GM23338 (cell line): Measurements from ENCODE around the gene RHBDF2. TPM values are rescaled to one million over a fixed set of nuclear protein-coding genes. Genes with fewer than 3 reads are reported as not detected.

Experiments
- ATAC-seq: fragments of 200-7000 bp; cut with Tn5 transposase; 3 replicates; pipeline ENCODE4 v1.9.1; 2020
- DNase-seq: peaks from one replicate; pipeline ENCODE4 v3.0.0-alpha.2; 2015; ENCODE audit warnings: low spot score
- H2AFZ ChIP-seq: fragments of 200-600 bp; sonication (generic); 2 replicates; pipeline ENCODE4 v1.8.0; 2016; ENCODE audit warnings: antibody characterized with exemption, mild to moderate bottlenecking, moderate library complexity
- H3F3A ChIP-seq: fragments of 200-600 bp; sonication (generic); replicated peaks from 2 replicates; pipeline ENCODE4 v1.8.0; 2017; ENCODE audit warnings: antibody characterized with exemption, mixed run types, low read depth
- H3K27ac ChIP-seq: fragments of 200-600 bp; sonication (generic); 2 replicates; pipeline ENCODE4 v1.6.1; 2016; ENCODE audit warnings: low read depth
- H3K27me3 ChIP-seq: fragments of 200-600 bp; sonication (generic); 2 replicates; pipeline ENCODE4 v1.8.0; 2016; ENCODE audit warnings: mild to moderate bottlenecking, mixed run types, moderate library complexity; ENCODE audit not compliant: insufficient read depth
- H3K36me3 ChIP-seq: fragments of 200-600 bp; sonication (generic); 2 replicates; pipeline ENCODE4 v1.8.0; 2016; ENCODE audit warnings: mild to moderate bottlenecking; ENCODE audit not compliant: insufficient read depth
- H3K4me1 ChIP-seq: fragments of 200-600 bp; sonication (generic); 2 replicates; pipeline ENCODE4 v1.8.0; 2016; ENCODE audit warnings: mild to moderate bottlenecking, moderate library complexity; ENCODE audit not compliant: insufficient read depth
- H3K4me2 ChIP-seq: fragments of 200-600 bp; sonication (generic); 2 replicates; pipeline ENCODE4 v1.7.1; 2017; ENCODE audit warnings: mixed run types
- H3K4me3 ChIP-seq: fragments of 200-600 bp; sonication (generic); 2 replicates; pipeline ENCODE4 v1.6.1; 2016; ENCODE audit warnings: mixed run types
- H3K79me2 ChIP-seq: fragments of 200-600 bp; sonication (generic); replicated peaks from 2 replicates; pipeline ENCODE4 v1.8.0; 2017; ENCODE audit warnings: mild to moderate bottlenecking; ENCODE audit not compliant: insufficient read depth
- H3K9me2 ChIP-seq: fragments of 200-600 bp; sonication (generic); 2 replicates; pipeline ENCODE4 v1.8.0; 2017; ENCODE audit not compliant: insufficient read depth
- H4K20me1 ChIP-seq: fragments of 200-600 bp; sonication (generic); replicated peaks from 2 replicates; pipeline ENCODE4 v1.8.0; 2017; ENCODE audit warnings: mild to moderate bottlenecking; ENCODE audit not compliant: insufficient read depth
- H3K27ac Mint-ChIP-seq: 2 replicates; pipeline ENCODE4 v1.8.0; 2020; ENCODE audit warnings: inconsistent platforms, mild to moderate bottlenecking, moderate library complexity, mixed read lengths
- H3K27me3 Mint-ChIP-seq: 3 replicates; pipeline ENCODE4 v1.8.0; 2022; ENCODE audit warnings: low read depth, mild to moderate bottlenecking, moderate library complexity, mixed read lengths, inconsistent platforms; ENCODE audit not compliant: insufficient read depth, poor library complexity
- H3K36me3 Mint-ChIP-seq: 3 replicates; pipeline ENCODE4 v1.8.0; 2021; ENCODE audit warnings: low read depth, mild to moderate bottlenecking, inconsistent platforms, moderate library complexity, mixed read lengths
- H3K4me1 Mint-ChIP-seq: 3 replicates; pipeline ENCODE4 v1.8.0; 2020; ENCODE audit warnings: mild to moderate bottlenecking, inconsistent platforms, mixed read lengths
- H3K4me3 Mint-ChIP-seq: 3 replicates; pipeline ENCODE4 v1.8.0; 2021; ENCODE audit warnings: moderate library complexity, mild to moderate bottlenecking, inconsistent platforms, mixed read lengths
- H3K9me3 Mint-ChIP-seq: 3 replicates; pipeline ENCODE4 v1.8.0; 2020; ENCODE audit warnings: moderate library complexity, mild to moderate bottlenecking, inconsistent platforms, mixed read lengths
- CREB1 ChIP-seq: fragments of 250-450 bp; sonication (Bioruptor Pico); IDR thresholded peaks from 2 replicates; pipeline ENCODE4 v1.5.0; 2020; ENCODE audit warnings: low read depth, mild to moderate bottlenecking, moderate library complexity
- CTCF ChIP-seq, 2 experiments: fragments of 200-600 bp in 1 of 2; sonication (generic) in 1 of 2; conservative IDR thresholded peaks; 2 replicates each; pipeline versions ENCODE4 v1.5.1 to v1.6.1; 2016 to 2017; ENCODE audit warnings: antibody characterized with exemption in 2 of 2, low read depth in 2 of 2, mild to moderate bottlenecking in 2 of 2, moderate library complexity in 1 of 2
- EZH2 ChIP-seq: fragments of 200-600 bp; sonication (generic); IDR thresholded peaks from one replicate; pipeline ENCODE4 v1.8.0; 2017; ENCODE audit warnings: antibody characterized with exemption, mild to moderate bottlenecking, low read depth; ENCODE audit not compliant: unreplicated experiment
- EZH2phosphoT487 ChIP-seq: fragments of 200-600 bp; sonication (generic); IDR thresholded peaks from one replicate; pipeline ENCODE4 v1.8.1; 2018; ENCODE audit warnings: antibody characterized with exemption; ENCODE audit not compliant: unreplicated experiment
- JUNB ChIP-seq: IDR thresholded peaks from one replicate; pipeline ENCODE4 v1.6.1; 2016; ENCODE audit warnings: antibody characterized with exemption; ENCODE audit not compliant: unreplicated experiment
- POLR2AphosphoS5 ChIP-seq: IDR thresholded peaks from 2 replicates; pipeline ENCODE4 v1.6.1; 2016; ENCODE audit warnings: antibody characterized with exemption, low read depth
- STAT1 ChIP-seq: IDR thresholded peaks from one replicate; pipeline ENCODE4 v1.6.1; 2016; ENCODE audit warnings: antibody characterized with exemption; ENCODE audit not compliant: unreplicated experiment
- ZNF331 ChIP-seq: fragments of 250-450 bp; sonication (Bioruptor Pico); IDR thresholded peaks from 2 replicates; pipeline ENCODE4 v1.5.0; 2020; ENCODE audit warnings: low read depth, mild to moderate bottlenecking, moderate library complexity
- ZNF462 ChIP-seq: fragments of 250-450 bp; sonication (Bioruptor Pico); IDR thresholded peaks from 2 replicates; pipeline ENCODE4 v1.5.0; 2020; ENCODE audit warnings: mild to moderate bottlenecking, moderate library complexity
- polyA plus RNA-seq: library from polyadenylated mRNA; unstranded; fragments of >200 nt; fragmentation: Nextera tagmentation; extraction: Ambion mirVana; gene quantifications from 2 replicates; pipeline ENCODE4 v1.2.1, GENCODE V29; 2016
- total RNA-seq: library from RNA; depleted of rRNA; stranded (reverse); fragments of >200 nt; shearing (Covaris generic); gene quantifications from 2 replicates; pipeline ENCODE4 v1.2.3, GENCODE V29; 2014

The RHBDF2 gene
- total and polyA plus RNA-seq, 2 experiments from 2014 or later: 9.4 to 29.5 TPM

GRCh38 chr17:76540381-76541300, 39.4 kb upstream of the RHBDF2 start:
- TF ChIP-seq EZH2phosphoT487: no peak
- TF ChIP-seq EZH2: no peak
- peak; percentile 75 for TF ChIP-seq CREB1
- peak; percentile 81 for TF ChIP-seq POLR2AphosphoS5
- H3K4me1 Mint-ChIP-seq: peaks cover 44% of the 10 kb centered on the region
- no peak overlapping the region for H3K27ac ChIP-seq
- H2AFZ ChIP-seq: peak overlapping the region; percentile 67
- no peaks in the 10 kb centered on the region for H3K79me2 ChIP-seq
- H3K36me3 Mint-ChIP-seq: no peaks in the 10 kb centered on the region
- H3K9me2 ChIP-seq: no peaks in the 10 kb centered on the region
- H3K27me3 ChIP-seq: peaks cover 42% of the 10 kb centered on the region
- no peaks in the 10 kb centered on the region; the same call in 2 of the 3 replicates for H3K9me3 Mint-ChIP-seq
- no peak overlapping the region for H3K27ac Mint-ChIP-seq
- H3F3A ChIP-seq: 0 out of 2 replicates have a peak, but pooled peaks cover 5% of the 10 kb centered on the region
- H3K27me3 Mint-ChIP-seq: peaks cover 53% of the 10 kb centered on the region
- DNase-seq (peak; percentile 99), ATAC-seq (peak; percentile 81)
- no peaks in the 10 kb centered on the region for H3K36me3 ChIP-seq
- peak overlapping the region; percentile 77 for H3K4me3 Mint-ChIP-seq
- H3K4me3 ChIP-seq: peak overlapping the region; percentile 52
- peak overlapping the region; percentile 77 for H3K4me2 ChIP-seq
- H4K20me1 ChIP-seq: no peaks in the 10 kb centered on the region
- H3K4me1 ChIP-seq: peaks cover 15% of the 10 kb centered on the region

GRCh38 chr17:76539631-76540271, 38.5 kb upstream of the RHBDF2 start, which contains the start of gene PRCD:
Gene PRCD, plus strand, starts transcription at chr17:76540044. Its CDS starts 98 bp downstream, at chr17:76540142.
- no peaks in the 10 kb centered on the region for H3K36me3 ChIP-seq
- peaks cover 15% of the 10 kb centered on the region for H3K4me1 ChIP-seq
- Mint-ChIP-seq H3K27me3 (peaks cover 52% of the 10 kb centered on the region), H3K36me3 (no peaks in the 10 kb centered on the region), H3K4me1 (peaks cover 49% of the 10 kb centered on the region), H3K4me3 (peak within 1 kb of the TSS; percentile 77), H3K9me3 (no peaks in the 10 kb centered on the region; the same call in 2 of the 3 replicates), H3K27ac (no peak within 1 kb of the TSS)
- peak within 1 kb of the TSS; percentile 90 for H3K4me2 ChIP-seq
- H4K20me1 ChIP-seq: no peaks in the 10 kb centered on the region
- peaks cover 47% of the 10 kb centered on the region for H3K27me3 ChIP-seq
- no peaks in the 10 kb centered on the region for H3K79me2 ChIP-seq
- DNase-seq (peak; percentile 66), ATAC-seq (peak; percentile 2; the same call in 1 of the 3 replicates)
- peak within 1 kb of the TSS; percentile 67 for H2AFZ ChIP-seq
- no peak within 1 kb of the TSS for H3K27ac ChIP-seq
- TF ChIP-seq JUNB: no peak
- no peak for TF ChIP-seq POLR2AphosphoS5
- TF ChIP-seq STAT1: no peak
- no peak for TF ChIP-seq EZH2
- no peak for TF ChIP-seq CREB1
- no peak; a peak in 1 of 4 replicates for TF ChIP-seq CTCF (conservative IDR thresholded peaks at IDR 0.05; ENCODE audit: low read depth in 2 of 2)
- TF ChIP-seq ZNF331 (CRISPR knock-in tag): no peak
- no peak for TF ChIP-seq ZNF462 (CRISPR knock-in tag)
- peak within 1 kb of the TSS; percentile 52 for H3K4me3 ChIP-seq
- 0 out of 2 replicates have a peak, but pooled peaks cover 5% of the 10 kb centered on the region for H3F3A ChIP-seq
- no peaks in the 10 kb centered on the region for H3K9me2 ChIP-seq
